H1 (cell line): ENCODE results near the gene PTPRT. TPM values are rescaled to one million over a fixed set of nuclear protein-coding genes. Genes with fewer than 3 reads are reported as not detected.

Experiments
- CHD7 ChIP-seq: fragments of 300-600 bp; sonication (generic); IDR thresholded peaks from 2 replicates; pipeline ENCODE4 v1.7.1; 2012; ENCODE audit warnings: low read length, moderate library complexity, mild to moderate bottlenecking, inconsistent platforms; ENCODE audit not compliant: insufficient replicate concordance
- polyA plus RNA-seq, 7 experiments: library from polyadenylated mRNA; depleted of rRNA in 3 of 7; stranded (reverse) in 5 of 7; unstranded in 2 of 7; fragments of >200 nt in 5 of 7; fragments of 200-250 nt in 2 of 7; gene quantifications; 1 replicate in 5 of 7; 2 replicates in 1 of 7; 4 replicates in 1 of 7; pipeline versions ENCODE4 v1.2.1 to v1.2.3, GENCODE V29; 2011 to 2013; ENCODE audit warnings: missing spikeins in 2 of 7, mixed read lengths in 2 of 7
- total RNA-seq: library from RNA; stranded (reverse); fragmentation: NEBNext Ultra II Directional; extraction: Animal tissue kit (Norgen Biotek cat#: 25700); gene quantifications from 2 replicates; pipeline ENCODE4 v1.2.1, GENCODE V29; 2021

Gene PTPRT
- total and polyA plus RNA-seq, 2 of the 8 experiments (the other 6 are each of a cell fraction or from before 2014, with no cell fraction given): 0.33 to 1.8 TPM

DNA sequence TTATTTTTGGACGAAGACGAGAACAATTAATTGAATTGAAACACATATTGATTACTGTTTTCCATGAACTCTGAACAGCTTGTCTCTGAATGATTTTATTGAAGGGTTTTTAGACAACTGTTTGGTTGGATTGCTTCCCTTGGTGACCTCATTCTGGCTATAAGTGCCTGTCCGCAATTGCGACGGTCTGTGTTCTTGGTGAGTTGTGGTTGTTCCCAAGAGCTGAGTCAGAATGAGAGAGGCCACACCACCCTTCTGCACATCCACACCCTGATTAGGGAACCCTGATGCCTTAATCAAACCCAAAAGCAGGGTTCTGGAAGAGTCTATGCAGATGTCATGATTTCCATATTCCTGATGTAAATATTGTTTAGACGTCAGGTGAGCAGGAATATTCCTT is 747.0 kb downstream of the PTPRT start (continued):
- no peak for TF ChIP-seq CHD7
